ENCODE data around the gene GP1BB. TPM values are rescaled to one million over a fixed set of nuclear protein-coding genes. Genes with fewer than 3 reads are reported as not detected.

Gene GP1BB
- total and polyA plus RNA-seq, 11 donors = 1.4 to 52.2 (median 10.7) TPM; not detected in 3

- TF ChIP-seq CTCF (IDR thresholded peaks at IDR 0.05) (no peak), POLR2A (IDR thresholded peaks at IDR 0.05) (no peak)
- Histone ChIP-seq H3K4me1 (peaks cover 0 to 55% (median 25%) of the 10 kb centered on the region in 12 donors), H3K27ac (no peak overlapping the region), H3K4me3 (no peak overlapping the region), H3K27me3 (peaks cover 61 to 91% (median 85%) of the 10 kb centered on the region in 9 donors), H3K9me3 (no peaks in the 10 kb centered on the region), H3K36me3 (no peaks in the 10 kb centered on the region)
- no peak for ATAC-seq
- intact Hi-C loops (cut with DNase I) = loop anchor here in 1 of 10 donors (5.0 kb wide), 1 partner anchor 89 kb away; the partner anchor contains the start of genes GNB1L and RTL10
- 40 to 63% (median 54%) methylated on average over 20 to 39 of the region's 39 CpGs for WGBS, 4 donors
- DNase-seq = no peak
Measured at GRCh38 chr22:19763458-19764298, 40.3 kb downstream of the GP1BB start.

- Histone ChIP-seq H3K4me1 (peaks cover 0 to 50% (median 23%) of the 10 kb centered on the region in 12 donors), H3K27me3 (peaks cover 59 to 91% (median 85%) of the 10 kb centered on the region in 9 donors), H3K36me3 (no peaks in the 10 kb centered on the region), H3K27ac (no peak overlapping the region), H3K4me3 (no peak overlapping the region), H3K9me3 (no peaks in the 10 kb centered on the region)
- TF ChIP-seq POLR2A (IDR thresholded peaks at IDR 0.05) (no peak), CTCF (IDR thresholded peaks at IDR 0.05) (no peak)
- ATAC-seq = no peak
- DNase-seq = no peak
- 65 to 72% (median 68%) methylated on average over 11 to 17 of the region's 17 CpGs for WGBS, 4 donors
- intact Hi-C loops (cut with DNase I) = loop anchor here in 1 of 10 donors (5.0 kb wide), 1 partner anchor 88 kb away; the partner anchor contains the start of genes GNB1L and RTL10
Measured at GRCh38 chr22:19764299-19764593, 40.9 kb downstream of the GP1BB start.

- Histone ChIP-seq H3K27me3 (peaks cover 58 to 91% (median 83%) of the 10 kb centered on the region in 9 donors), H3K27ac (no peak overlapping the region), H3K36me3 (no peaks in the 10 kb centered on the region), H3K4me1 (peaks cover 0 to 44% (median 19%) of the 10 kb centered on the region in 12 donors), H3K4me3 (peak overlapping the region in 2 of 12 donors; percentile 45 to 57), H3K9me3 (no peaks in the 10 kb centered on the region)
- 47 to 66% (median 58%) methylated on average over 25 of the region's 25 CpGs for WGBS, 4 donors
- intact Hi-C loops (cut with DNase I) = loop anchor here in 2 of 10 donors (5.0 kb wide), 1 partner anchor 87 kb away; the partner anchor contains the start of genes GNB1L (in 2 of the 2) and RTL10 (in 2 of the 2)
- DNase-seq (no peak), ATAC-seq (no peak)
- TF ChIP-seq POLR2A (IDR thresholded peaks at IDR 0.05) (no peak), CTCF (IDR thresholded peaks at IDR 0.05) (no peak)
Measured at GRCh38 chr22:19764636-19765476, 41.5 kb downstream of the GP1BB start.
